H7 (cell line): ENCODE data around the gene TRIM33. TPM values are rescaled to one million over a fixed set of nuclear protein-coding genes. Genes with fewer than 3 reads are reported as not detected.

Source experiments
- DNase-seq: peaks from one replicate; pipeline ENCODE4 v3.0.0; 2012
- H3K27me3 ChIP-seq: 2 replicates; pipeline ENCODE4 v1.6.0; 2011; ENCODE audit warnings: mild to moderate bottlenecking, low read length; ENCODE audit not compliant: control insufficient read depth, insufficient read depth
- H3K36me3 ChIP-seq: replicated peaks from 2 replicates; pipeline ENCODE4 v1.5.1; 2011; ENCODE audit warnings: low read length; ENCODE audit not compliant: control insufficient read depth, insufficient read depth
- H3K4me3 ChIP-seq: 2 replicates; pipeline ENCODE4 v1.5.1; 2011; ENCODE audit warnings: low read depth, mild to moderate bottlenecking, control low read depth, low read length, moderate library complexity; ENCODE audit not compliant: insufficient read depth
- total RNA-seq: library from RNA; depleted of rRNA; stranded (reverse); fragments of >200 nt; shearing (Covaris generic); gene quantifications from 2 replicates; pipeline ENCODE4 v1.2.3, GENCODE V29; 2014

The TRIM33 gene
- total RNA-seq, 1 experiment from 2014 or later: 43.2 TPM

DNA sequence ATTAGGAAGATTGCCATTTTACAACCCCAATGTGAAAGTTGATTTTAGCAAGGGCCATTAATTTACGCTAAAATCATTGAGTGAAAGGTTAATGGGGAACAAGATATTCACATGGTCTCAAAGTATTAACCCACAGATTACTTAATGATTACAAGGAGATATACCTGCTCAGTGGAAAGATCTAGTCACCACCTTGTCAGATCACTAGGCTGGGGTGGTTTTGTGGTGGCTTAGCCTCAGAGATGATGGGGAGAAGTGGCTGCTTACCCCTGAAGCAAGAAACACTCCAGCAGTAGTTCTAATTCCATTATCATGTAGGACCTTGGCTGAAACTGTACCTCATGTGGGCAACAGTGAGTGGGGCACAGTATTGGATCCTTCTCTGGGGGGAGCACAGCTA lies 20.1 kb upstream of the TRIM33 start:
- no peak overlapping the region for H3K4me3 ChIP-seq
- H3K36me3 ChIP-seq: no peaks in the 10 kb centered on the region
- DNase-seq: no peak
- H3K27me3 ChIP-seq: no peaks in the 10 kb centered on the region

DNA sequence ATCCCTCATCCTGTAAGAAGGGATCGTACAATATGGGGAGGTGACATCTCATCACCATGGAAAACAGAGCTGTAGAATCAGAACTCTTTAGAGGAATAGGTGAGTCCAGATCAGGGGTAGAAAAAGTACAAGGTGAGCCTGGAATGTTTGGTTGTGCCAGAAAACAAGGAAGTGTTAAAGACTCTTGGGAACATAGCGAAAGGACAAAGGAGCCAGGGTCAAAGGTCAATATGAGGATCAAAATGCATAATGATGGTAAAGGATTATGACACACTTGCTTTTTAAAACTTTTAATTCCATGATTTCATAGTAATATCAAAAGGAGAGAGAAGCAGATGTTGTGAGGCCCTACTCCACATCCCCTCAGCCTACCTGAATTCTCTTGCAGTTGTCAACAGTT lies 19.2 kb upstream of the TRIM33 start:
- no peak for DNase-seq
- Histone ChIP-seq H3K36me3 (no peaks in the 10 kb centered on the region), H3K4me3 (no peak overlapping the region), H3K27me3 (no peaks in the 10 kb centered on the region)

DNA sequence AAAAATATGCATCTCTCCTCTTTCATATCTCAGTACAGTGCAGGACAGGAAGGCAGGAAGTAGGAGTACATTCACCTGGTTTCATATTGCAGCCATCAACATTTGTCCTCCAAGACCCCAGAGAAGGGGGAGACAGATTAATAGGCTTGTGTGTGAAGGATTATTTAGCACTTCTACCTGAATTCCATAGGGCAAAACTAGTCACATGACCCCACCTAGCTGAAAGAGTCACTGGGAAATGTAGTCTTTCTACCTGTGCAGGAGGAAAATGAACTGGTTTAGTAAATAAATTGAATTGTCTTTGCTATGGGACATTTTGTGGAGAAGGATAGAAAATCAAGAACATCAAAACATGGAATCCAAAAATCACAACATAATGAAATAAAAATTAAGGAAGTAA lies 13.9 kb upstream of the TRIM33 start:
- Histone ChIP-seq H3K36me3 (no peaks in the 10 kb centered on the region), H3K27me3 (no peaks in the 10 kb centered on the region), H3K4me3 (no peak overlapping the region)
- DNase-seq: peak; percentile 27

DNA sequence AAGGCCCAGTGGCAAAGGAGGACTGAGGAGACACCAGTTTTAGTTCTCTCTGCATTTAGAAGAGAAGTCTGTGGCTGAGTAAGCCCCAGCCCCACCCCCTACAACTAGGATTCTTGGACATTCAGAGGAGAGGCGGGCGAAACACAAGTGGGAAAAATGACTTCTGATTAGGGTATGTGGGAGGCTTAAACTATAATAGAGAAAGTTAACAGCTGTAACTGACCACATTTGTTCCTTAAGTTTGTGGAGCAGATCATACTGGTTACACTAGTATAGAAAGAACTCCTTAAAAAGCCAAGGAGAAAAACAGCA lies 11.2 kb upstream of the TRIM33 start:
- Histone ChIP-seq H3K36me3 (no peaks in the 10 kb centered on the region), H3K27me3 (no peaks in the 10 kb centered on the region), H3K4me3 (no peak overlapping the region)
- DNase-seq: no peak

DNA sequence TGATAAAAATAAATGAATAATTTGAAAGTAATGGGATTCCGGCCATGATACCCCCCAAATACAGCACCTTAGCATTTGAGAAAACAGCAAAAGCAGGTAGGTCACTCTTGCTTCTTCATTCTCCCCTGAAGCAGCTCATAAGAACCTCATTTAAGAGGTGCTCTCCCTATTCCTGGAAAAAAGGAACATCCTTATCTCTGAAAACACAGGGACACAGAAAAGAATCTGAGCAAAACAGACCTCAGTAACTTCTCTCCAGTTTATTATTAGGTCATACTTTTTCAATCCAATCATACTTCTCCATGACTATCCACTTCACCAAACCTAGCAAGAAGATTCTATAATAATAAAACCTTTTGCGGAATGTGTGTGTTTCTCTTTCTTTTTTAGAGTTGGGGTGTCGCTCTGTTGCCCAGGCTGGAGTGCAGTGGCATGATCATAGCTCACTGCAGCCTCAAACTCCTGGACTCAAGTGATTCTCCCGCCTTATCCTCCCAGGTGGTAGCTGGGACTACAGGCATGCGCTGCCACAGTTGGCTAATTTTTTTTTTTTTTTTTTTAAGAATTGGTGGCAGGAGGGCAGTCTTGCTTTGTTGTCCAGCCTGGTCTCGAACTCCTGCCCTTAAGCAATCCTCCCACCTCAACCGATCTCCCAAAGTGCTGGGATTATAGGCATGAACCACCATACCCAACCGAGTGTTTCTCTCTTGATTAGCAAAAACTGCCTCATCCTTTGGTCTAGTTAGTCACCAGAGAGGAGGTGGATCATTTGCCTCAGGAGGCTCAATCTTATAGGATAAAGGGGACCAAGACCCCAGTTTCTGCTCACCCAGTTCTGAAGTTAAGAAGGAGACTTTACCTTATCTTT lies 10.6 kb upstream of the TRIM33 start:
- no peak for DNase-seq
- Histone ChIP-seq H3K27me3 (no peaks in the 10 kb centered on the region), H3K36me3 (no peaks in the 10 kb centered on the region), H3K4me3 (no peak overlapping the region)

DNA sequence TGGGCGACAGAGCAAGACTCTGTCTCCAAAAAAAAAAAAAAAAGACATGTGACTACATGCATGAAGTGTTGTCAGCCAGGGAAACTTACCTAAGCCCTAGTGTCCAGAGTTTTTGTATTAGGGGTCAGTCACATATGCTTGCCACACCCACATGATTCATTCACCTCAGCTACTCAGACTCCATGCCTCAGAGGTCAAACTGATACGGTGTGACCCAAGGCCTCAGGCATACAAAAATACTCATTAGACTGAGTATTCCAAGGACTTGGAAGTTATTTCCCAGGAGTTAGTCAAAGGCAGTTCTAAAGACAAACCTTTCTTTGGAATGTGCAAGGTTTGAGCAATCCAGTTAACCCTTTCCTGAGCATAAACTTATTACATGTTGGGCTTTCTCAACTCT lies 6.3 kb upstream of the TRIM33 start:
- no peak for DNase-seq

DNA sequence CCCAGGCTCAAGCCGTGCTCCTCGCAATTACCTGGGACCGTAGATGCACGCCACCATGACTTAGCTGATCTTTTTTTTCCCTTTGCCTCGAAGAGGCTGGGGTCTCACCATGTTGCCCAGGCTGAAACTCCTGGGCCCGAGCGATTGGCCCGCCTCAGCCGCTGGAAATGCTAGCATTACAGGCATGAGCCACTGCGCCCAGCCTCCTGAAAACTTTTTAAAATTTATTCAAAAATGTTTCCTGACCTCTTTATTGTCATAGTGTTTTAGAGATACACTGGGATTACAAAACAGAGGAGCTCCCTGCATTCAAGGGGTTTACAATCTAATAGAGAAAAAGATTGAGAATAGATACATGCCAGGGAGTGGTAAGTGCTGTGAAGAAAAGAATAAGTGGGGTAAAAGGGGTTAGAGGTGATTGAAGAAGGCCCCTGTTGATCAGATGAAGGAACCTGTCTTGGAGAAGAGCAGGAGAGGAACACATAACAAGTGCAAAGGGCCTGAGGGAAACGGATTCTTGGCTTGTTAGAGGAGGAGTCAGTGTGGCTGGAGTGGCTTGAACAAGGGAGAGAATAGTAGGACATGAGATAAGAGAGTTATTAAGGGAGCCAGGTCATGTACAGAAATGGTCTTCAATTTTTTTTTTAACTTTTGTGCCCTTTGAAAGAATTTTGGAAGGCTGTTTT lies 1.7 kb upstream of the TRIM33 start:
- Histone ChIP-seq H3K4me3 (peak overlapping the region; percentile 98; the same call in 1 of the 2 replicates), H3K27me3 (no peaks in the 10 kb centered on the region), H3K36me3 (no peaks in the 10 kb centered on the region)
- DNase-seq: no peak

More for the DNA sequence above, 6.3 kb upstream of the TRIM33 start:
- Histone ChIP-seq H3K4me3 (no peak overlapping the region), H3K36me3 (no peaks in the 10 kb centered on the region), H3K27me3 (no peaks in the 10 kb centered on the region)

DNA sequence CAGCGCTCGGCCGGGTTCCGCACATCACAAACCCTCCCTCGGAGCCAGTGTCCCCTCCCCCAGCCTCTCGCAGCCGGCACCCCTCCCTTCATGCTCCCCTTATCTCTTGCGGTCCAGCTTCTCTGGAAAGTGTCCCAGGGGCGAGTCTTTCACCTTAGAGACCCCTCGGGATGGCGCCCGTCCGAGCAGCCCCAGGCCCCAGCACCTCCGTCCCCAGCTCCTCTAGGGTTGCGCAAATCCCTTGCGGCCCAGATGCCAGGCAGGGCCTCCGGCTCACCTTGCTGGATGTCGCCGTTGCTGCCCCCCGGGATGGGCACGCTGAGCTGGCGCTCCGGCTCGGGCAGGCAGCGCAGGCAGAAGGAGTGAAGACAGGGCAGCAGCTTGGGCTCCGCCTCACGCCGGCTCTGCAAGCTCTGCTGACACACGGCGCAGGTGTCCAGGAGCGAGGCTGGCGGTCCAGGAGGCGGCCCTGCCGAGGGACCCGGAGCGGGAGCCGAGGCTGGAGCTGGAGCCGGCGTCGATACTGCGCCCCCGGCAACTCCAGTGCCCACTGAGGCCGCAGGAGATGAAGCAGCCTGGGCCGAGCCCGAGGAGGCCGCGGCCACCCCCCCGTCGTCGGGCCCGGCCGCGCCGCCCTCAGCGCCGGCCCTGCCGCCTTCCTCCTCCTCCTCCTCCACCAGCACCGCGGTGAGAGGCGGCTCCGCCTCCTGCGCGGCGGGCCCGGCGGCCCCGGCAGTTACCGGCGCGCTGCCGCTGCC lies 550 bp downstream of the TRIM33 start:
- peak overlapping the region; percentile 98 for H3K4me3 ChIP-seq
- peak; percentile 87 for DNase-seq
- no peaks in the 10 kb centered on the region for H3K27me3 ChIP-seq
- H3K36me3 ChIP-seq: peaks cover 2% of the 10 kb centered on the region; the same call in 1 of the 2 replicates

DNA sequence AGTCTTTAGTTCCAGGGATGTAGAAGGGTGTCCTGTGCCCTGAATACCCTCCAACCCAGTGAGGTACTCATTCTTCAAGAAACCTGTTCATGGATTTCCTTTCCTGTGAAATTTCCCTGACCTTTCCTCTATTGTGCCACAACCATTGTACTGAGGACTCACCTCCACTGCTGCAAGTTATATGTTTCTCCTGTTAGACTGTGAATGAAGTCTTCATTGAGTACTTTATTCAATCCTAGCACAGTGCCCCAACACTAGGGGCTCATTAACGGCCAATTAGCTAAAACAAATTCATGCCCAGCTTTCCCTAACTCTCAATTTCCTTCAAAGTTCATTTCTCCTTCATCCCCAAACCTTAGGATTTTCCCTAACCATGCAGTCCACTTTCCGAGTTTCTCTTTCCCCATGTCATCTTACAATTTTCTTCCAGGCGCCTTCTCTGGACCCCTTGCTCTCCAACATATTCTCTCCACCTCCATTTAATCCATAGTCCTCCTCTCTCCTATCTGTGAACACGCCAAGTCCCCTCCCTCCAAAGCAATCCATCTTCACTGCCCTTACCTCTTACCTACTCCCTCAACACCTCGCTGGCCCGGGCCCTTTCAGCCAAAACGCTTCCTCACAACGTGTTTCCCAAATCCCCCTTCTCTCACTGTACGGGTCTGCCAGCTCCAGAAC lies 1.3 kb downstream of the TRIM33 start:
- Histone ChIP-seq H3K36me3 (peaks cover 2% of the 10 kb centered on the region; the same call in 1 of the 2 replicates), H3K4me3 (peak overlapping the region; percentile 98), H3K27me3 (no peaks in the 10 kb centered on the region)
- no peak for DNase-seq

DNA sequence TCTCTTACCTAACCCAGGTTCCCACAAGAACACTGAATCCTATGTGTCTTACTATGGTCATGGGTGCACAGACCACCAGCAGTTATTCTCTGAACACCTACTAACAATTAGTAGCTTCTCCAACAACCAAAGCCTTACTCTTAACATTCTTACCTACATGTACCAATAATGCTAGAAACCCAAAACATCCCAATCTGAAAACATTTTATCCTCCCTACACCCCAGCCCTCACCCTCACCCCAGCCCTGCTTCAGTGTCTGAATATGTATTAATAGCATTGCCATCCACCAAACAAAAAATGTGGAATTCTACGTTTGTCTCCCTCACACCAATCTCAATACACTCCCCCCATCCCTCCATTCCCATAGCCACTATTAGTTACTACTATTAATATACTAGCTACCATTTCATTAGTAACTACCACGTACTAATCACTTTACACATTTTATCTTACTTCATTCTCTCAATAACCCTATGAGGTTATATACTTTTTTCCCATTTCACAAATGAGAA lies 2.6 kb downstream of the TRIM33 start:
- DNase-seq: no peak
- H3K4me3 ChIP-seq: no peak overlapping the region
- H3K27me3 ChIP-seq: no peaks in the 10 kb centered on the region
- peaks cover 2% of the 10 kb centered on the region; the same call in 1 of the 2 replicates for H3K36me3 ChIP-seq

DNA sequence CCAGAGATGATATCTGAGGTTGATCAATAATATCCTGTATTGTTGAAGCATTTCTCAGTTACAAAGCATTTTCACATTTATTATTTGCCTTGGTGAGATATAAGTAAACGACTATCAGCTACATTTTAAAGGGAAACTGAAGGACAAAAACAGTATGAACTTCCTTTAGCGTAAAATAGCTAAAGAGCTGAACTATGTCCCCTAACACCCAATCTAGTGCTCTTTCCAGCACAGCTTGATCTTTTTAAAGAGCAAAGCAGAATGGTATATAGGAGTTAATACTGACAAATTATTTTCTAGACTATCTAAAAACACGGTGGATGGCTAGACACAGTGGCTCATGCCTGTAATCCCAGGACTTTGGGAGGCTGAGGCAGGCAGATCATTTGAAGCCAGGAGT lies 3.5 kb downstream of the TRIM33 start:
- no peak for DNase-seq
- peaks cover 2% of the 10 kb centered on the region; the same call in 1 of the 2 replicates for H3K36me3 ChIP-seq
- H3K27me3 ChIP-seq: no peaks in the 10 kb centered on the region
- no peak overlapping the region for H3K4me3 ChIP-seq

DNA sequence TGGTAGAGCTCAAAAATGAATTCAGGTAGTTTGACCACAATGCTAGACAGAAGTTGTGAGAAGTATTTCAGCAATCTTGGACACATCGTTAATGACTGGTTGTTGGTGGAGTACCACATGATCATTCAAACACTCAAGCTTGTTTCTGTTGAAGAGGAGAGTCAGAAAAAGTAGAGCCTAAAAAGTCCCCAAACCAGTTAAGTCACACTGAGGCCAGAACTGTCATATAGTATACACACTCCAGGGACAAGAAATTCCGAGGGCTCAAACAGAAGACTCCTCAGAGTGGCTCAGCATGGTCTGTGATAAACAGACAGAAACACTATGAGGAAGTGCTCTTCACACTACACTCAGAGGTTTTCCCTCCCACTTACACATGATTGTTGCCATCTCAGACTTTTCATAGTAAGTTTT lies 5.8 kb downstream of the TRIM33 start:
- H3K27me3 ChIP-seq: no peaks in the 10 kb centered on the region
- H3K36me3 ChIP-seq: peaks cover 2% of the 10 kb centered on the region; the same call in 1 of the 2 replicates
- DNase-seq: no peak
- no peak overlapping the region for H3K4me3 ChIP-seq

DNA sequence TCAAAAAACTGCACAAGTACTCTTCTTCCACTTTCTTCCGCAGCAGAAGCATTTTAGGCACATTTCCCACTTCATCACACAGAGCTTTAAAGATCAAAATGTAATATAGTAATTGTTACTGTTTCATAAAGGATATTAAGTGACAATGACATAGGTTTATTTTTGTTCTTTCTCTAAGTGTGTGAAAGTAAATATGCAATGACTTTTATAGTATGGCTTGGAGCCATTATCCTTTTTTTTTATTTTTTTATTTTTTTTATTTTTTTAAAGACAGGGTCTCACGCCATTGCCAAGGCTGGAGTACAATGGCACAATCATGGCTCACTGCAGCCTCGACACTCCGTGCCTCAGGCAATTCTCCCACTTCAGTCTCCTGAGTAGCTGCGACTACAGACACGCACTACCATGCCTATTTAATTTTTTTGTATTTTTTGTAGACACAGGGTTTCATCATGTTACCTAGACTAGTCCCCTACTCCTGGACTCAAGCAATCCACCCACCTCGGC lies 7.0 kb downstream of the TRIM33 start:
- Histone ChIP-seq H3K36me3 (peaks cover 2% of the 10 kb centered on the region; the same call in 1 of the 2 replicates), H3K4me3 (no peak overlapping the region), H3K27me3 (no peaks in the 10 kb centered on the region)
- no peak for DNase-seq

DNA sequence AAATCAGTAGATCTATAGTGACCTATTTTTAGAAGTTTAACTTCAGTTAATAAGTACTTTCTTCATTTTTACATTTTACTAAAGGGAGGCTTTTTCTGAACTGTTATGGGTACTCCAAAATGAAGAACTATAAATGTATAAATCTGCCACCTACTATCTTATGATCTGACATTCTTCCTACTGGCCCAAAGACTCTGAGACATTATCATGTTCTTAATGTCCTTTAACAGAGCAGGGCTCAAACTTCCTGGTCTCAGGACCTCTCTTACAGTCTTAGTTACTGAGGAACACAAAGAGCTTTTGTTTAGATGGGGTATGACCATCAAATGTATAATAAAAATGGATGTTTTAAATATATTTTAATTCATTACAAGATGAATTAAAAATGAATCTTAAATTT lies 8.9 kb downstream of the TRIM33 start:
- no peak for DNase-seq
- Histone ChIP-seq H3K27me3 (no peaks in the 10 kb centered on the region), H3K36me3 (peaks cover 2% of the 10 kb centered on the region; the same call in 1 of the 2 replicates), H3K4me3 (no peak overlapping the region)
